GM23338 (cell line): ENCODE measurements around the gene GBP5.

Source experiments
- CREB1 ChIP-seq: fragments of 250-450 bp; sonication (Bioruptor Pico); IDR thresholded peaks from 2 replicates; pipeline ENCODE4 v1.5.0; 2020; ENCODE audit warnings: low read depth, mild to moderate bottlenecking, moderate library complexity
- EZH2 ChIP-seq: fragments of 200-600 bp; sonication (generic); IDR thresholded peaks from one replicate; pipeline ENCODE4 v1.8.0; 2017; ENCODE audit warnings: antibody characterized with exemption, mild to moderate bottlenecking, low read depth; ENCODE audit not compliant: unreplicated experiment
- EZH2phosphoT487 ChIP-seq: fragments of 200-600 bp; sonication (generic); IDR thresholded peaks from one replicate; pipeline ENCODE4 v1.8.1; 2018; ENCODE audit warnings: antibody characterized with exemption; ENCODE audit not compliant: unreplicated experiment
- JUNB ChIP-seq: IDR thresholded peaks from one replicate; pipeline ENCODE4 v1.6.1; 2016; ENCODE audit warnings: antibody characterized with exemption; ENCODE audit not compliant: unreplicated experiment
- NANOG ChIP-seq: IDR thresholded peaks from 2 replicates; pipeline ENCODE4 v1.6.1; 2016; ENCODE audit warnings: antibody characterized with exemption, borderline replicate concordance
- POLR2AphosphoS5 ChIP-seq: IDR thresholded peaks from 2 replicates; pipeline ENCODE4 v1.6.1; 2016; ENCODE audit warnings: antibody characterized with exemption, low read depth
- STAT1 ChIP-seq: IDR thresholded peaks from one replicate; pipeline ENCODE4 v1.6.1; 2016; ENCODE audit warnings: antibody characterized with exemption; ENCODE audit not compliant: unreplicated experiment
- ZNF114 ChIP-seq: fragments of 250-450 bp; sonication (Bioruptor Pico); IDR thresholded peaks from 2 replicates; pipeline ENCODE4 v1.5.0; 2020; ENCODE audit warnings: mild to moderate bottlenecking, moderate library complexity
- ZNF331 ChIP-seq: fragments of 250-450 bp; sonication (Bioruptor Pico); IDR thresholded peaks from 2 replicates; pipeline ENCODE4 v1.5.0; 2020; ENCODE audit warnings: low read depth, mild to moderate bottlenecking, moderate library complexity
- TF ChIP-seq, protein P1 (sequence below), 2 experiments: fragments of 200-600 bp in 1 of 2; sonication (generic) in 1 of 2; conservative IDR thresholded peaks; 2 replicates each; pipeline versions ENCODE4 v1.5.1 to v1.6.1; 2016 to 2017; ENCODE audit warnings: antibody characterized with exemption in 2 of 2, low read depth in 2 of 2, mild to moderate bottlenecking in 2 of 2, moderate library complexity in 1 of 2
- TF ChIP-seq, protein P2 (sequence below): IDR thresholded peaks from 2 replicates; pipeline ENCODE4 v1.6.1; 2016; ENCODE audit warnings: antibody characterized with exemption
- TF ChIP-seq, protein P3 (sequence below): IDR thresholded peaks from one replicate; pipeline ENCODE4 v1.6.1; 2018; ENCODE audit warnings: antibody characterized with exemption; ENCODE audit not compliant: unreplicated experiment
- TF ChIP-seq, protein P4 (sequence below): fragments of 250-450 bp; sonication (Bioruptor Pico); IDR thresholded peaks from 2 replicates; pipeline ENCODE4 v1.5.0; 2020; ENCODE audit warnings: mild to moderate bottlenecking, moderate library complexity

DNA sequence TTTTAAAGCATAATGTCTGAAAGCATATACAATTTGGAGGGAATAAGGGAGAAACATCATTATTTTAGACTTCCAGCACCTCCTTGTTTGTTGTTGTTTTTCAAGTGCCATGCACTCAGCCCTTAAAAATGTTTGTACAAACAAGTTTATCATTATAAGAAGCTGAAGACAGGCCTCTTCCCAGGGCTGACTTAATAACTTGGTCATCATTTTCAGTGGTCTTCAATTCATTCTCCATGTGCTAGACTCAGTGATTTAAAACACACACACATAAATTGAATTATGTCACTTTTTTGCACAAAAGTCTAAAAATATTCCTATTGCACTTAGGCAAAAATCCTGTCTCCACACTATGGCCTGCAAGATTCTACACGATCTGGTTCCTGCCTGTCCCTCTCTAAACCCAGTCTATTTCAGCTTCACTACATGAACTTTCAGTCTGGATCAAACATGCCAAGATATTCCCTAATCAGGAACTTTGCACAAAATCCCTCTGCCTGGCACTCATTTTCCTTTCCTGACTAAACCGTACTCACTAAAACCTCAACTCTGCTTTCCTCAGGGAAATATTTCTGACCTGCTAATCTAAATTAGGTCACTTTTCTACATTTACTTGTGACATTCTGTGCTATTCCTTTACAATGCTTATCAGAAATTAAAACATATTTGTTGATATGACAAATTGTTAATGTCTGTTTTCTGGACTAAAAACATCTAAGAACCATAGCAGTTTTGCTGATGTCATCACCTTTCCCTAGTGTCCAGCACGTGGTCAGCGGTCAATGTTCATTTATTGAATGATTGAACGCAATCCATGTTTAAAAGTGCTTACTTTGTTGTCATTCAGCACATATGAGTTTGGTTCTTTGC is 14.8 kb upstream of the GBP5 start:
- TF ChIP-seq, protein P1, sequence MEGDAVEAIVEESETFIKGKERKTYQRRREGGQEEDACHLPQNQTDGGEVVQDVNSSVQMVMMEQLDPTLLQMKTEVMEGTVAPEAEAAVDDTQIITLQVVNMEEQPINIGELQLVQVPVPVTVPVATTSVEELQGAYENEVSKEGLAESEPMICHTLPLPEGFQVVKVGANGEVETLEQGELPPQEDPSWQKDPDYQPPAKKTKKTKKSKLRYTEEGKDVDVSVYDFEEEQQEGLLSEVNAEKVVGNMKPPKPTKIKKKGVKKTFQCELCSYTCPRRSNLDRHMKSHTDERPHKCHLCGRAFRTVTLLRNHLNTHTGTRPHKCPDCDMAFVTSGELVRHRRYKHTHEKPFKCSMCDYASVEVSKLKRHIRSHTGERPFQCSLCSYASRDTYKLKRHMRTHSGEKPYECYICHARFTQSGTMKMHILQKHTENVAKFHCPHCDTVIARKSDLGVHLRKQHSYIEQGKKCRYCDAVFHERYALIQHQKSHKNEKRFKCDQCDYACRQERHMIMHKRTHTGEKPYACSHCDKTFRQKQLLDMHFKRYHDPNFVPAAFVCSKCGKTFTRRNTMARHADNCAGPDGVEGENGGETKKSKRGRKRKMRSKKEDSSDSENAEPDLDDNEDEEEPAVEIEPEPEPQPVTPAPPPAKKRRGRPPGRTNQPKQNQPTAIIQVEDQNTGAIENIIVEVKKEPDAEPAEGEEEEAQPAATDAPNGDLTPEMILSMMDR (conservative IDR thresholded peaks at IDR 0.05; ENCODE audit: low read depth in 2 of 2): no peak
- TF ChIP-seq EZH2: no peak
- TF ChIP-seq POLR2AphosphoS5: no peak
- no peak for TF ChIP-seq EZH2phosphoT487
- TF ChIP-seq STAT1: no peak
- TF ChIP-seq, protein P2, sequence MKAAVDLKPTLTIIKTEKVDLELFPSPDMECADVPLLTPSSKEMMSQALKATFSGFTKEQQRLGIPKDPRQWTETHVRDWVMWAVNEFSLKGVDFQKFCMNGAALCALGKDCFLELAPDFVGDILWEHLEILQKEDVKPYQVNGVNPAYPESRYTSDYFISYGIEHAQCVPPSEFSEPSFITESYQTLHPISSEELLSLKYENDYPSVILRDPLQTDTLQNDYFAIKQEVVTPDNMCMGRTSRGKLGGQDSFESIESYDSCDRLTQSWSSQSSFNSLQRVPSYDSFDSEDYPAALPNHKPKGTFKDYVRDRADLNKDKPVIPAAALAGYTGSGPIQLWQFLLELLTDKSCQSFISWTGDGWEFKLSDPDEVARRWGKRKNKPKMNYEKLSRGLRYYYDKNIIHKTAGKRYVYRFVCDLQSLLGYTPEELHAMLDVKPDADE: no peak
- TF ChIP-seq, protein P3, sequence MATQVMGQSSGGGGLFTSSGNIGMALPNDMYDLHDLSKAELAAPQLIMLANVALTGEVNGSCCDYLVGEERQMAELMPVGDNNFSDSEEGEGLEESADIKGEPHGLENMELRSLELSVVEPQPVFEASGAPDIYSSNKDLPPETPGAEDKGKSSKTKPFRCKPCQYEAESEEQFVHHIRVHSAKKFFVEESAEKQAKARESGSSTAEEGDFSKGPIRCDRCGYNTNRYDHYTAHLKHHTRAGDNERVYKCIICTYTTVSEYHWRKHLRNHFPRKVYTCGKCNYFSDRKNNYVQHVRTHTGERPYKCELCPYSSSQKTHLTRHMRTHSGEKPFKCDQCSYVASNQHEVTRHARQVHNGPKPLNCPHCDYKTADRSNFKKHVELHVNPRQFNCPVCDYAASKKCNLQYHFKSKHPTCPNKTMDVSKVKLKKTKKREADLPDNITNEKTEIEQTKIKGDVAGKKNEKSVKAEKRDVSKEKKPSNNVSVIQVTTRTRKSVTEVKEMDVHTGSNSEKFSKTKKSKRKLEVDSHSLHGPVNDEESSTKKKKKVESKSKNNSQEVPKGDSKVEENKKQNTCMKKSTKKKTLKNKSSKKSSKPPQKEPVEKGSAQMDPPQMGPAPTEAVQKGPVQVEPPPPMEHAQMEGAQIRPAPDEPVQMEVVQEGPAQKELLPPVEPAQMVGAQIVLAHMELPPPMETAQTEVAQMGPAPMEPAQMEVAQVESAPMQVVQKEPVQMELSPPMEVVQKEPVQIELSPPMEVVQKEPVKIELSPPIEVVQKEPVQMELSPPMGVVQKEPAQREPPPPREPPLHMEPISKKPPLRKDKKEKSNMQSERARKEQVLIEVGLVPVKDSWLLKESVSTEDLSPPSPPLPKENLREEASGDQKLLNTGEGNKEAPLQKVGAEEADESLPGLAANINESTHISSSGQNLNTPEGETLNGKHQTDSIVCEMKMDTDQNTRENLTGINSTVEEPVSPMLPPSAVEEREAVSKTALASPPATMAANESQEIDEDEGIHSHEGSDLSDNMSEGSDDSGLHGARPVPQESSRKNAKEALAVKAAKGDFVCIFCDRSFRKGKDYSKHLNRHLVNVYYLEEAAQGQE: no peak
- TF ChIP-seq JUNB: no peak
- no peak for TF ChIP-seq CREB1 (CRISPR knock-in tag)
- TF ChIP-seq, protein P4, sequence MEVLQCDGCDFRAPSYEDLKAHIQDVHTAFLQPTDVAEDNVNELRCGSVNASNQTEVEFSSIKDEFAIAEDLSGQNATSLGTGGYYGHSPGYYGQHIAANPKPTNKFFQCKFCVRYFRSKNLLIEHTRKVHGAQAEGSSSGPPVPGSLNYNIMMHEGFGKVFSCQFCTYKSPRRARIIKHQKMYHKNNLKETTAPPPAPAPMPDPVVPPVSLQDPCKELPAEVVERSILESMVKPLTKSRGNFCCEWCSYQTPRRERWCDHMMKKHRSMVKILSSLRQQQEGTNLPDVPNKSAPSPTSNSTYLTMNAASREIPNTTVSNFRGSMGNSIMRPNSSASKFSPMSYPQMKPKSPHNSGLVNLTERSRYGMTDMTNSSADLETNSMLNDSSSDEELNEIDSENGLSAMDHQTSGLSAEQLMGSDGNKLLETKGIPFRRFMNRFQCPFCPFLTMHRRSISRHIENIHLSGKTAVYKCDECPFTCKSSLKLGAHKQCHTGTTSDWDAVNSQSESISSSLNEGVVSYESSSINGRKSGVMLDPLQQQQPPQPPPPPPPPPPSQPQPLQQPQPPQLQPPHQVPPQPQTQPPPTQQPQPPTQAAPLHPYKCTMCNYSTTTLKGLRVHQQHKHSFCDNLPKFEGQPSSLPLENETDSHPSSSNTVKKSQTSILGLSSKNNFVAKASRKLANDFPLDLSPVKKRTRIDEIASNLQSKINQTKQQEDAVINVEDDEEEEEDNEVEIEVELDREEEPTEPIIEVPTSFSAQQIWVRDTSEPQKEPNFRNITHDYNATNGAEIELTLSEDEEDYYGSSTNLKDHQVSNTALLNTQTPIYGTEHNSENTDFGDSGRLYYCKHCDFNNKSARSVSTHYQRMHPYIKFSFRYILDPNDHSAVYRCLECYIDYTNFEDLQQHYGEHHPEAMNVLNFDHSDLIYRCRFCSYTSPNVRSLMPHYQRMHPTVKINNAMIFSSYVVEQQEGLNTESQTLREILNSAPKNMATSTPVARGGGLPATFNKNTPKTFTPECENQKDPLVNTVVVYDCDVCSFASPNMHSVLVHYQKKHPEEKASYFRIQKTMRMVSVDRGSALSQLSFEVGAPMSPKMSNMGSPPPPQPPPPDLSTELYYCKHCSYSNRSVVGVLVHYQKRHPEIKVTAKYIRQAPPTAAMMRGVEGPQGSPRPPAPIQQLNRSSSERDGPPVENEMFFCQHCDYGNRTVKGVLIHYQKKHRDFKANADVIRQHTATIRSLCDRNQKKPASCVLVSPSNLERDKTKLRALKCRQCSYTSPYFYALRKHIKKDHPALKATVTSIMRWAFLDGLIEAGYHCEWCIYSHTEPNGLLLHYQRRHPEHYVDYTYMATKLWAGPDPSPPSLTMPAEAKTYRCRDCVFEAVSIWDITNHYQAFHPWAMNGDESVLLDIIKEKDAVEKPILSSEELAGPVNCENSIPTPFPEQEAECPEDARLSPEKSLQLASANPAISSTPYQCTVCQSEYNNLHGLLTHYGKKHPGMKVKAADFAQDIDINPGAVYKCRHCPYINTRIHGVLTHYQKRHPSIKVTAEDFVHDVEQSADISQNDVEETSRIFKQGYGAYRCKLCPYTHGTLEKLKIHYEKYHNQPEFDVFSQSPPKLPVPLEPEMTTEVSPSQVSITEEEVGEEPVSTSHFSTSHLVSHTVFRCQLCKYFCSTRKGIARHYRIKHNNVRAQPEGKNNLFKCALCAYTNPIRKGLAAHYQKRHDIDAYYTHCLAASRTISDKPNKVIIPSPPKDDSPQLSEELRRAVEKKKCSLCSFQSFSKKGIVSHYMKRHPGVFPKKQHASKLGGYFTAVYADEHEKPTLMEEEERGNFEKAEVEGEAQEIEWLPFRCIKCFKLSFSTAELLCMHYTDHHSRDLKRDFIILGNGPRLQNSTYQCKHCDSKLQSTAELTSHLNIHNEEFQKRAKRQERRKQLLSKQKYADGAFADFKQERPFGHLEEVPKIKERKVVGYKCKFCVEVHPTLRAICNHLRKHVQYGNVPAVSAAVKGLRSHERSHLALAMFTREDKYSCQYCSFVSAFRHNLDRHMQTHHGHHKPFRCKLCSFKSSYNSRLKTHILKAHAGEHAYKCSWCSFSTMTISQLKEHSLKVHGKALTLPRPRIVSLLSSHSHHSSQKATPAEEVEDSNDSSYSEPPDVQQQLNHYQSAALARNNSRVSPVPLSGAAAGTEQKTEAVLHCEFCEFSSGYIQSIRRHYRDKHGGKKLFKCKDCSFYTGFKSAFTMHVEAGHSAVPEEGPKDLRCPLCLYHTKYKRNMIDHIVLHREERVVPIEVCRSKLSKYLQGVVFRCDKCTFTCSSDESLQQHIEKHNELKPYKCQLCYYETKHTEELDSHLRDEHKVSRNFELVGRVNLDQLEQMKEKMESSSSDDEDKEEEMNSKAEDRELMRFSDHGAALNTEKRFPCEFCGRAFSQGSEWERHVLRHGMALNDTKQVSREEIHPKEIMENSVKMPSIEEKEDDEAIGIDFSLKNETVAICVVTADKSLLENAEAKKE: no peak
- no peak for TF ChIP-seq ZNF114 (CRISPR knock-in tag)
- TF ChIP-seq NANOG: no peak
- no peak for TF ChIP-seq ZNF331 (CRISPR knock-in tag)
